Adipose tissue (tissue), 3 donors: Measurements from ENCODE around the gene FAM221A. TPM values are rescaled to one million over a fixed set of nuclear protein-coding genes. Genes with fewer than 3 reads are reported as not detected.

Source experiments
- H3K27ac ChIP-seq: one replicate; pipeline ENCODE4 v1.5.1; 2013; ENCODE audit warnings: low read depth, low read length
- WGBS, 3 donors: extraction: QIAGEN DNeasy Blood & Tissue Kit; methylation state at CpG; one replicate each; pipeline ENCODE4 v1.1.7; 2013; 5-methylcytosine and 5-hydroxymethylcytosine counted together
- polyA plus RNA-seq, 3 donors: library from polyadenylated mRNA; stranded (reverse); fragments of 200-250 nt; gene quantifications; one replicate each; pipeline ENCODE4 v1.2.3, GENCODE V29; 2013
- donor health status: healthy with polysubstance abuse.
- donor health status: Bipolar disorder and iron deficiency.
- donor health status: healthy.

FAM221A gene
- polyA plus RNA-seq, 3 donors, result 3.1 to 14.7 (median 6.4) TPM

DNA sequence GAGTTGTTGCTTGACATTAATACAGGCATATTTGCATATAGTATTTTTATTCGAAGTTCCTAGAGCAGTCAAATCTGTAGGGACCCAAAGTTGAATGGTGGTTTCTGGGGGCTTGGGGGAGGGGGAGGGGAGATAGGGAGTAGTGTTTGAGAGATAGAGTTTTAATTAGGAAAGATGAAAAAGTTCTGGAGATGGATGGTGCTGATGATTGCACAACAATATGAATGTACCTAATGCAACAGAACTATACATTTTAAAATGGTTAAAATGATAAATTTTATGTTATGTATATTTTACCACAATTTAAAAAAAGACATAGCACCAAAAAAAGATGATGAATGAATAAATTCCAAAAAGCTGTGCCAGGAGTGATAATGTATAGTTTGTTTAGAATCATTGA is 71.9 kb downstream of the FAM221A start:
- WGBS, 3 donors, result 56 to 72% (median 71%) methylated on average over 1 of the region's 1 CpG
- H3K27ac ChIP-seq, result no peak overlapping the region

Other genes starting within 250 kb of the FAM221A start
- gene IGF2BP3, start 209.7 kb upstream of the FAM221A start, polyA plus RNA-seq, result under 1 TPM; 0.07 to 0.68 (median 0.45) TPM
- gene TRA2A, start 148.2 kb upstream of the FAM221A start, polyA plus RNA-seq, result 10 to 100 TPM; 19.4 to 65.8 (median 37.2) TPM
- 1 to 10 TPM; 4.3 to 5.4 (median 4.7) TPM for gene CCDC126, start 82.8 kb upstream of the FAM221A start, polyA plus RNA-seq
- gene STK31, start 30.0 kb downstream of the FAM221A start, polyA plus RNA-seq, result under 1 TPM; 0.13 to 0.49 (median 0.34) TPM